Stomach smooth muscle (tissue), 2 donors: ENCODE results near the gene NPEPL1.

ENCODE experiments used
- H3K27ac ChIP-seq: one replicate; pipeline ENCODE4 v1.7.0; 2013; ENCODE audit warnings: mild to moderate bottlenecking, low read length, inconsistent platforms
- H3K27me3 ChIP-seq, 2 donors: one replicate each; pipeline ENCODE4 v1.7.0; 2013; ENCODE audit warnings: low read length in 2 of 2; ENCODE audit not compliant: insufficient read depth in 2 of 2, control insufficient read depth in 1 of 2
- H3K36me3 ChIP-seq, 2 donors: one replicate each; pipeline ENCODE4 v1.7.0; 2013; ENCODE audit warnings: low read length in 2 of 2; ENCODE audit not compliant: control insufficient read depth in 2 of 2, insufficient read depth in 2 of 2
- H3K4me1 ChIP-seq: one replicate; pipeline ENCODE4 v1.7.0; 2013; ENCODE audit warnings: low read length; ENCODE audit not compliant: control insufficient read depth, insufficient read depth
- H3K4me3 ChIP-seq, 2 donors: one replicate each; pipeline ENCODE4 v1.7.0; 2013; ENCODE audit warnings: low read length in 2 of 2
- H3K9ac ChIP-seq, 2 donors: one replicate each; pipeline ENCODE4 v1.7.0; 2013; ENCODE audit warnings: low read length in 2 of 2, mild to moderate bottlenecking in 1 of 2
- H3K9me3 ChIP-seq, 2 donors: one replicate each; pipeline ENCODE4 v1.7.0; 2013; ENCODE audit warnings: low read length in 2 of 2; ENCODE audit not compliant: control insufficient read depth in 2 of 2
- donor health status: healthy.
- donor health status: Pancreatic carcinoma.

The NPEPL1 gene

DNA sequence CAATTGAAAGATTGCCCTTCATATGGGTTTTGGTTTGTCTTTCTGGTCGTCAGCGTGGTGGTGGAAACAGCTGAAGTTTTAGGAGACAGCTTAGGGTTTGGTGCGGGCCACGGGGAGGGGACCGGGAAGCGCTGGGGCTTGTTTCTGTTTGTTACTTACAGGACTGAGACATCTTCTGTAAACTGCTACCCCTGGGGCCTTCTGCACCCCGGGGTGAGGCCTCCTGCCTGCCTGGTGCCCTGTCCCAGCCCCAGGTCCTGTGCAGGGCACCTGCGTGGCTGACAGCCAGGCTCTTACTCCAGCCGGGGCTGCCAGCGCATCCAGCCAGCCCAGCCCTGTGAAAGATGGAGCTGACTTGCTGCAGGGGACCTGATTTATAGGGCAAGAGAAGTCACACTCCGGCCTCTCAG, 22.8 kb downstream of the NPEPL1 start:
- peaks cover 2 to 3% of the 10 kb centered on the region in 2 donors for H3K27me3 ChIP-seq
- no peaks in the 10 kb centered on the region for H3K9me3 ChIP-seq

DNA sequence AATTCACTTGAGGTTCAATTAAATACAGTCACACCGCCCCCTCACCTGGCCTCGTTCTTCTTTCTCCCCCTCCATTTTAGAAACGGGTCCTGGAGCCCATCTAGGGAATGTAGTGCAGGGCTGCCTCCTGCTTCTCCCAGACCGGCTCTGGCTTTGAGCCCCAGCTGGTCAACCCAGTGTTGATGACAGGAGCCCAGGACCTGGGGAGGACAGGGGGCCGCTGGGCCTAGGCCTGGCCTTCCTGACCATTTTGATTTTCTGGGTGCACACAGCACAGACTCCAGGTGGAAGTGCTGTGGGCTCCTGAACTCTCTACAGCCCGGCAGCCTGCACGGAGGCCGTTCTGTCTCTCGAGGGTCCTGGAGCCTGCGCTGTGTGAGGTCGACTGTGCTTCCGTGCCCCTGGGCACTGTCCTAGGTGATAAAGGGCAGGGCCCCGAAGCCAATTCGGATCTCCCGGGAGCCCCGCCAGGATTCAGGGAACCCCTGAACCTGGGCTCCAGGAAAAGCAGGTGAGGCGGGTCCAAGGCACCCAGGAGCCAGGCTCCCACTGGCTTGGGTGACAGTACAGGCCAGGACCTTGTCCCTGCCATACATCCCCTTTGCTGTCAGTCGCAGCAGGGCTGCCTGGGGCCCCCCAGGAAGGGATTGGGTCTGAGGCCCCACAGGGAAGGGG, 23.3 kb downstream of the NPEPL1 start:
- Histone ChIP-seq H3K27ac (no peak overlapping the region), H3K9me3 (no peaks in the 10 kb centered on the region), H3K27me3 (peaks cover 2 to 3% of the 10 kb centered on the region in 2 donors), H3K9ac (no peak overlapping the region), H3K4me3 (no peak overlapping the region), H3K4me1 (no peaks in the 10 kb centered on the region), H3K36me3 (peaks cover 0 to 2% of the 10 kb centered on the region in 2 donors)

More for the DNA sequence above, 22.8 kb downstream of the NPEPL1 start:
- no peak overlapping the region for H3K4me3 ChIP-seq
- no peaks in the 10 kb centered on the region for H3K4me1 ChIP-seq
- no peak overlapping the region for H3K9ac ChIP-seq
- peaks cover 0 to 2% of the 10 kb centered on the region in 2 donors for H3K36me3 ChIP-seq
- no peak overlapping the region for H3K27ac ChIP-seq

DNA sequence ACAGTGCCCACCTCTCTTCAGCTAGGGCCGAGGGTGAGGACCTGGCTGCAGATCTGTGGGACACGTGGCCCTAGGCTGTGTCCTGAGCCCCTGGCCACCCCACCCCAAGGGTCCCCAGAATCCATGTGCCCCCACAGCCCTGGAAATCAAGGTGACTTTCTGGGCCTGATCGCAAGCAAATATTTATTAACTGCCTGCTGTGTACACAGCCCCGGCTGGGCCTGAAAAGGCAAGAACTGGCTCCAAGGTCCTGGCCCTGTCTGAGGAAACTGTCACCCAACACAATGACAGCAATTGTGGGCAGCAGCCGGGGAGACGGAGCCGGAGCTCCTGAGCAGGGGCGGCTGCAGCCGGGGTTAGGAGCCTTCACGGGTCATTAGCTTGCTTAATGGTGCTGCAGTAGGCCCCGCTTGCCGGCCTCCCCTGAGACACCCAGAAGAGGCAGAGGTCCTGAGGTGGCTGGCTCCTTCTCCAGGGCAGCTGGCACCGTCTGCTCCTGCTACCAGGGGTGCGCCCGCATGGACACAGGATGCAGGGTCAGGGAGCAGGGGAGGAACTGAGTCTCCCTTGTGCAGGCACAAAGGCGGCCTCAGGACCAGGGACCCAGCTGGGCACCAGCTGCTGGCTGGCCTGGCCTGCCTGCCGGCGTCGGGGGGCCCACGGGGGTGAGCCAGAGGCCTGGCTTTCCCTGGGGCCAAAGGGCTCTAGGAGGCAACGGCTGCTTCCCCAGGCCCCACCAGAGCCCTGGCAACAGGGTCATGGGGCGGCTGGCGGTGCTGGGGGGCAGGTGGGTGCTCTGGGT, 24.1 kb downstream of the NPEPL1 start:
- H3K4me1 ChIP-seq = no peaks in the 10 kb centered on the region
- H3K9ac ChIP-seq = no peak overlapping the region
- H3K36me3 ChIP-seq = peaks cover 0 to 2% of the 10 kb centered on the region in 2 donors
- H3K4me3 ChIP-seq = no peak overlapping the region
- H3K27ac ChIP-seq = no peak overlapping the region
- peaks cover 3 to 8% of the 10 kb centered on the region in 2 donors for H3K27me3 ChIP-seq
- no peaks in the 10 kb centered on the region for H3K9me3 ChIP-seq

DNA sequence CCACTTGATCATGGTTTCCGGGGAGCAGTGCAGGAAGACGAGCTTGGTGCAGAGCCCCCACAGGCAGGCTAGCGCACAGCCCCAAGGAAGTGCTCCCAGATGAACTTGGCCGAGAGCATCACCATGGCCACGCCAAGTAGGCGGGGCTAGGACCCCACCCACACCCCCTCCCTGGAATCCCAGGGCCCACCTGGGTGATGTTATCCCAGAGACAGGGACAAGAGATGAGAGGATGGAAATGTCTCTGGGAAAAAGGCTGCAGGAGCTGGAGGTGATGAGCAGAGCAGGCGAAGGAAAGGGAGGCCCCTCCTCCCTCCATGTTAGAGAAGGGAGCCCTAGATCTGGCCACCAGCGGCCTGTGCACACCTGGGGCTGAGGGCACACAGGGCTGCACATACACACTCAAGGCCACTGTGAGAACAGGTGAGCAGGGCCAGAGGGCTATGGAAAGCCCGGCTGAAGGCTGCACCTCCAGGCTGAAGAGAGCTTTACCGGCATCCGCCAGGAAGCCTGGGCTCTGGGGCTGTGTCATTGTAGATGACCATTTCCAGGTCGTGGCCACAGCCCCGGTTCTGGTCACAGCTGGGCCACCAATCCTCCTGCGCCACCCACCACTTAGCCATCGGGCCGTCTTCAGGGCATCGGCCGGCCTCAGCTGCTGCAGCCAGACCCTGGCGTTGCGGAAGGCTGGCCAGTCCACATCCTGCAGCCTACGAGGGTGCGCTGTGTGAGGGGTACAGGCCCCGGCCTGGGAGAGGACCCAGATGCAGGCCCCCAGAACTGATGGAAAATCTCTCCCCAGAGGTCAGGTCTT, 24.9 kb downstream of the NPEPL1 start:
- H3K9ac ChIP-seq = no peak overlapping the region
- peaks cover 0 to 2% of the 10 kb centered on the region in 2 donors for H3K36me3 ChIP-seq
- no peaks in the 10 kb centered on the region for H3K9me3 ChIP-seq
- no peak overlapping the region for H3K4me3 ChIP-seq
- H3K27me3 ChIP-seq = peaks cover 7 to 16% of the 10 kb centered on the region in 2 donors
- no peaks in the 10 kb centered on the region for H3K4me1 ChIP-seq
- no peak overlapping the region for H3K27ac ChIP-seq

DNA sequence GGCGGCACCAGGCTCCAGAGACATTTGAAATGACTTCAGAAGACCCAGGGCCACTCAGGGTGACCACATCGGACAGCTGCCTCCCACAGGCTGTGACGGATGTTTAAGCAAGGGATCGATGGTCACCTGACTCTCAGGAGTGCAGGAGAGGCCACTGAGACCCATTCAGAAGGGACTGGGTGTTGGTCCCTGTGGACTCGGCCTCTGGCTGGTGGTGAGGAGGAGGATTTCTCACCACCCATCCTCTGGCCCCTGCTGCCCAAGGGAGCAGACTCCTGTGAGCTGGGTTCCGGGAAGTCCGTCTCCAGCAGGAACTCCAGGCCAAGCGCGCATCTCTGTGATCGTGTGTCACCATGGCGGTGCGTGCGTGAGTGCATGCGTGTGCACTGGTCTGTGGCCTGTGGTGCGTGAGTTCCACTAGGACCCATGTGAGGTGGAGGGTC, 25.5 kb downstream of the NPEPL1 start:
- Histone ChIP-seq H3K9me3 (no peaks in the 10 kb centered on the region), H3K4me1 (no peaks in the 10 kb centered on the region), H3K4me3 (no peak overlapping the region), H3K27ac (no peak overlapping the region), H3K27me3 (peaks cover 10 to 22% of the 10 kb centered on the region in 2 donors), H3K36me3 (no peaks in the 10 kb centered on the region), H3K9ac (no peak overlapping the region)

DNA sequence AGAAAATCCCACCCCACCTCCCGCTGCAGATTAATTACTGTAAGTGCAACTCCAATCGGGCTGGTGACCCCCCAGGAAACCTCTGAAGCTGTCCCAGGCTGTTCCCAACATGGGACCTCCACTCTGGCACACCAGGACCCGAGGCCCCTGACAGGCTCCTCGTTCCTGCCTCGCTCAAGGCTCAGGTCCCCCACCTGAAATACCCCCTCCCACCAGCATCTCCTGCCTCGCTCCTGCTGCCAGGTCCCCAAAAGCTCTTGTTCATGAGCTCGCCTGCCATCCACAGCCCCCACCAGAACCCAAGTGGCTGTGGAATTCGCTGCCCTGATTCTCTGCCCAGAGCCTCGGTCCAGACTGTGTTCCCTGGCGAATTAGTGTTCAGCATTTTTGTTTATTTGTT, 26.1 kb downstream of the NPEPL1 start:
- Histone ChIP-seq H3K27ac (no peak overlapping the region), H3K9ac (no peak overlapping the region), H3K4me1 (no peaks in the 10 kb centered on the region), H3K4me3 (no peak overlapping the region), H3K36me3 (no peaks in the 10 kb centered on the region), H3K27me3 (peaks cover 10 to 28% of the 10 kb centered on the region in 2 donors), H3K9me3 (no peaks in the 10 kb centered on the region)

DNA sequence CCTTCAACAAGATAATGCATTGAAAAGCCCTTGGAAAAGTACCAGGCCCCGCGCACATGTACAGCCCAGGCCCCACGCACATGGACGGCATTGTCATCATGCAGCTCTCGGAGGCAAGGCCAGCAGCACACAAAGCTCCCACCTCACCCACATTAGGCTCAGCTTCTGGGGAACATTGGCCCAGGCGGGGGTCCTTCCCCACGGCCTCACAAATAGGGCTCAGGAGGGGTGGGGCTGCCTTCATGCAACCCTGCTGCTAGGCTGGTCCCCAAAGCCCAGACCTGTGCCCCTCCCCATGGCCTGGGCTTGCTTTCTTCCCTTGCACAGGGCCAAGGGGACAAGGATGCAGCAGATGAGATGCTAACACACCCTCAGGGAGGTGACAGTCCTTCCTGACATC, 26.7 kb downstream of the NPEPL1 start:
- Histone ChIP-seq H3K27ac (no peak overlapping the region), H3K36me3 (no peaks in the 10 kb centered on the region), H3K4me3 (no peak overlapping the region), H3K9me3 (no peaks in the 10 kb centered on the region), H3K4me1 (no peaks in the 10 kb centered on the region), H3K27me3 (peaks cover 10 to 28% of the 10 kb centered on the region in 2 donors), H3K9ac (no peak overlapping the region)

DNA sequence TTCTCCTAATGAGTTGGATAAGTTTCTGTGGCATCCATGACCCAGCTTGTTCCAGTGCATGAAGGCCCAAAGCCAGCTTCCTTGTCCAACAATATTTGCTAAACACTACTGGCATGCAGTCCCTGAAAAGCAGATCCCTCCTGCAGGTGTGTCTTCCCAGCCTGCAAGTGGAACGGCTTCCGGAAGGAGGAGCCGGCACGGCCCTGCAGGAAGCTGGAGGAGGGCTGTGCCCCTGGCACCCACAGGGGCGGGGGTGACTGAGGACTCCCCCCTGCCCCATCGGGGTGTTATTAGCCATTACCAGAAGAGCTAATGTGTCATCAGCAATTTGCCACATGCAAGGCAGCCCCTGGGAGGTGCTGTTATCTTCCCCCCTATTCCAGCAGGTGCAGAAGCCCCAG, 27.4 kb downstream of the NPEPL1 start:
- peaks cover 10 to 28% of the 10 kb centered on the region in 2 donors for H3K27me3 ChIP-seq
- no peak overlapping the region for H3K9ac ChIP-seq
- no peaks in the 10 kb centered on the region for H3K36me3 ChIP-seq
- H3K4me3 ChIP-seq = no peak overlapping the region
- no peak overlapping the region for H3K27ac ChIP-seq
- no peaks in the 10 kb centered on the region for H3K4me1 ChIP-seq
- no peaks in the 10 kb centered on the region for H3K9me3 ChIP-seq

DNA sequence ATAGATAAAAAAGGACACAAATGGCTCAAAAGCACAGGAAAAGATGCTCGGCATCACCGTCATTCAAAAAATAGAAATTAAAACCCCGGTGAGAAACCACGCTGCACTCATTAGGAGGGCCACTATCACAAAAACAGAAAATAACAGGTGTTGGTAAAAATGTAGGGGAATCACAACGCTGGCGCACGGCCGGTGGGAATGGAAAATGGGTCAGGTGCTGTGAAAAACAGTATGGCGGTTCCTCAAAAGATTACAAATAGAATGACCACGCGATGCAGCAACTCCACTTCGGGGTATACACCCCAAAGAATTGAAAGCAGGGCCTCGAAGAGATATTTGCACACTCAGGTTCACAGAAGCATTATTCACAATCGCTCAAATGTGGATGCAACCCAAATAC, 28.3 kb downstream of the NPEPL1 start:
- H3K9me3 ChIP-seq = no peaks in the 10 kb centered on the region
- no peaks in the 10 kb centered on the region for H3K4me1 ChIP-seq
- H3K27ac ChIP-seq = no peak overlapping the region
- H3K27me3 ChIP-seq = peaks cover 10 to 28% of the 10 kb centered on the region in 2 donors
- H3K9ac ChIP-seq = no peak overlapping the region
- H3K4me3 ChIP-seq = no peak overlapping the region
- no peaks in the 10 kb centered on the region for H3K36me3 ChIP-seq

DNA sequence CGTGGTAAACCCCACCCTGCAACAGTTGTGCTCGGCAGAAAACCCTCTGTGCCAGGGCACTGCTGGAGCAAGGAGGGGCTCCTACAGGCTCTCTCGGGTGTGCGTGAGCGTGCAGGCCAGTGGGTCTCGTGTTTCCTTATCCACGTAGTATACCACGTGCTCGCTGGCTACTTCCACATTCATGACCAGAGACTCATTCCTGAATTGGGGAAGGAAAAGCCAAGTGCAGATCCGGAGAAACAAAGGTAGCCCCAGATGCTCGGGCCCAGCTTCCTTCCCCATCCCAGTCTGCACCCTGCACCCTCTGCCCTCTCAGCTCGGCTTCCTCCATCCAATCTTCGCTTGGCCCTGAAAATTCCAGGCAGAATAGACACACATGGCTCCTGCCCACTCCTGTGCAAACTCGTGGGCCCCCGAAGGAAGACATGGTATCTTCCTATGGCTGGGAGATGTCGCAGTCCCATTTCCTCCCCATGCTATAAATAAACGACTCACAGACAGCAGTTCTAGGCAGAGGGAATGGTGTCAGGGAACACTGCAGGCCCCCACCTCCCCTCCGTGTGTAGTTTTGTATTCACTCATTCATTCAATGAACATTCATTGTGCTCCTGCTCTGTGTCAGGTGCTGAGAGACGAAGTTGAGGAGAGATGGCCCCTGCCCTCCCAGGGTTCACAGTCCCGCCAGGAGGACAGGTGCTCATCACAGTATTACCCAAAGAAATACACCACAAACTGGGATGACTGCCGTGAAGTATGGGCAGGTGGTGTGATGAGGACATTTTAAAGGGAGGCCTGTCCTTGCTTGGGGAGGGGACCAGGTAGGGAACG, 29.6 kb downstream of the NPEPL1 start:
- H3K9ac ChIP-seq = no peak overlapping the region
- H3K27ac ChIP-seq = no peak overlapping the region
- H3K36me3 ChIP-seq = no peaks in the 10 kb centered on the region
- H3K4me3 ChIP-seq = no peak overlapping the region
- peaks cover 10 to 28% of the 10 kb centered on the region in 2 donors for H3K27me3 ChIP-seq
- no peaks in the 10 kb centered on the region for H3K9me3 ChIP-seq
- H3K4me1 ChIP-seq = no peaks in the 10 kb centered on the region
